HepG2 (cell line): ENCODE results near the gene NEAT1. TPM values are rescaled to one million over a fixed set of nuclear protein-coding genes. Genes with fewer than 3 reads are reported as not detected.

Experiments used
- BHLHE40 ChIP-seq: IDR thresholded peaks from 2 replicates; pipeline ENCODE4 v1.6.1; 2011; ENCODE audit warnings: low read length, improper control_type of control experiment
- DPF2 ChIP-seq: sonication (generic); formaldehyde crosslinking; IDR thresholded peaks from 2 replicates; pipeline ENCODE4 v1.4.0; 2020; ENCODE audit warnings: mild to moderate bottlenecking, low read depth, missing genetic modification reagents, borderline replicate concordance
- ELF4 ChIP-seq: sonication (generic); formaldehyde crosslinking; IDR thresholded peaks from 2 replicates; pipeline ENCODE4 v1.5.0; 2020; ENCODE audit warnings: missing genetic modification reagents, mild to moderate bottlenecking, moderate library complexity, borderline replicate concordance
- GLI4 ChIP-seq: sonication (generic); formaldehyde crosslinking; IDR thresholded peaks from 2 replicates; pipeline ENCODE4 v1.5.1; 2020; ENCODE audit warnings: missing genetic modification reagents, mild to moderate bottlenecking, moderate library complexity, borderline replicate concordance
- MIER2 ChIP-seq: IDR thresholded peaks from 2 replicates; pipeline ENCODE4 v1.6.1; 2016; ENCODE audit warnings: missing biosample characterization, missing genetic modification reagents
- NCOR1 ChIP-seq: fragments of 200-600 bp; sonication (generic); IDR thresholded peaks from 2 replicates; pipeline ENCODE4 v1.7.0; 2017; ENCODE audit warnings: antibody characterized with exemption, low read length, borderline replicate concordance
- REL ChIP-seq: sonication (generic); formaldehyde crosslinking; conservative IDR thresholded peaks from 2 replicates; pipeline ENCODE4 v1.8.0; 2022; ENCODE audit warnings: mild to moderate bottlenecking, missing genetic modification reagents, moderate library complexity
- SMAD9 ChIP-seq: sonication (generic); formaldehyde crosslinking; IDR thresholded peaks from 2 replicates; pipeline ENCODE4 v1.5.1; 2020; ENCODE audit warnings: mild to moderate bottlenecking, missing genetic modification reagents
- SUZ12 ChIP-seq: fragments of 150-350 bp; IDR thresholded peaks from 2 replicates; pipeline ENCODE4 v1.6.1; 2014; ENCODE audit warnings: low read depth, low read length
- WIZ ChIP-seq: sonication (generic); formaldehyde crosslinking; IDR thresholded peaks from 2 replicates; pipeline ENCODE4 v1.5.1; 2020; ENCODE audit warnings: mild to moderate bottlenecking, missing genetic modification reagents
- ZNF207 ChIP-seq: fragments of 450-650 bp; IDR thresholded peaks from 2 replicates; pipeline ENCODE4 v1.6.1; 2016; ENCODE audit warnings: antibody characterized with exemption, borderline replicate concordance
- ZNF296 ChIP-seq: sonication (generic); formaldehyde crosslinking; conservative IDR thresholded peaks from 2 replicates; pipeline ENCODE4 v1.5.0; 2020; ENCODE audit warnings: mild to moderate bottlenecking, missing genetic modification reagents
- ZNF430 ChIP-seq: sonication (generic); formaldehyde crosslinking; IDR thresholded peaks from 2 replicates; pipeline ENCODE4 v1.9.0; 2021; ENCODE audit warnings: mild to moderate bottlenecking, missing genetic modification reagents
- ZNF441 ChIP-seq: sonication (generic); formaldehyde crosslinking; IDR thresholded peaks from 2 replicates; pipeline ENCODE4 v1.7.0; 2021; ENCODE audit warnings: missing genetic modification reagents, borderline replicate concordance
- ZNF501 ChIP-seq: sonication (generic); formaldehyde crosslinking; IDR thresholded peaks from 2 replicates; pipeline ENCODE4 v1.5.1; 2020; ENCODE audit warnings: mild to moderate bottlenecking, moderate library complexity, missing genetic modification reagents
- ZNF510 ChIP-seq: sonication (generic); formaldehyde crosslinking; IDR thresholded peaks from 2 replicates; pipeline ENCODE4 v1.4.0; 2020; ENCODE audit warnings: low read depth, mild to moderate bottlenecking, missing genetic modification reagents
- polyA plus RNA-seq, 8 experiments: library from polyadenylated mRNA; depleted of rRNA in 3 of 8; stranded (reverse) in 7 of 8; unstranded in 1 of 8; fragments of >200 nt; fragmentation: Illumina TruSeq in 4 of 8; extraction: Trizol in 4 of 8; gene quantifications; 2 replicates each; pipeline versions ENCODE4 v1.2.1 to v1.2.3, GENCODE V29; 2011 to 2016; ENCODE audit warnings: low read depth in 4 of 8, missing spikeins in 1 of 8, mixed read lengths in 1 of 8; ENCODE audit not compliant: insufficient read depth in 1 of 8
- total RNA-seq, 5 experiments: library from RNA; depleted of rRNA; stranded (reverse); fragments of >200 nt; fragmentation: Illumina TruSeq; extraction: Trizol; gene quantifications; 2 replicates each; pipeline ENCODE4 v1.2.3, GENCODE V29; 2016; ENCODE audit warnings: low read depth in 1 of 5
- TF ChIP-seq, protein P1 (sequence below): sonication (generic); formaldehyde crosslinking; IDR thresholded peaks from 2 replicates; pipeline ENCODE4 v1.9.0; 2022; ENCODE audit warnings: missing genetic modification reagents, mild to moderate bottlenecking, borderline replicate concordance
- TF ChIP-seq, protein P2 (sequence below): sonication (generic); formaldehyde crosslinking; IDR thresholded peaks from 2 replicates; pipeline ENCODE4 v1.4.0; 2020; ENCODE audit warnings: missing genetic modification reagents, mild to moderate bottlenecking, borderline replicate concordance
- TF ChIP-seq, protein P3 (sequence below): sonication (generic); IDR thresholded peaks from 2 replicates; pipeline ENCODE4 v1.6.1; 2016; ENCODE audit warnings: low read depth, borderline replicate concordance
- TF ChIP-seq, protein P4 (sequence below): sonication (generic); formaldehyde crosslinking; IDR thresholded peaks from 2 replicates; pipeline ENCODE4 v1.8.0; 2022; ENCODE audit warnings: mild to moderate bottlenecking, missing genetic modification reagents; ENCODE audit not compliant: insufficient replicate concordance
- TF ChIP-seq, protein P5 (sequence below): sonication (generic); formaldehyde crosslinking; conservative IDR thresholded peaks from 2 replicates; pipeline ENCODE4 v1.4.0; 2020; ENCODE audit warnings: missing genetic modification reagents

The NEAT1 gene
- total and polyA plus RNA-seq, 2 of the 13 experiments (the other 11 are each of a cell fraction or from before 2014, with no cell fraction given): 20.5 to 41.2 TPM

DNA sequence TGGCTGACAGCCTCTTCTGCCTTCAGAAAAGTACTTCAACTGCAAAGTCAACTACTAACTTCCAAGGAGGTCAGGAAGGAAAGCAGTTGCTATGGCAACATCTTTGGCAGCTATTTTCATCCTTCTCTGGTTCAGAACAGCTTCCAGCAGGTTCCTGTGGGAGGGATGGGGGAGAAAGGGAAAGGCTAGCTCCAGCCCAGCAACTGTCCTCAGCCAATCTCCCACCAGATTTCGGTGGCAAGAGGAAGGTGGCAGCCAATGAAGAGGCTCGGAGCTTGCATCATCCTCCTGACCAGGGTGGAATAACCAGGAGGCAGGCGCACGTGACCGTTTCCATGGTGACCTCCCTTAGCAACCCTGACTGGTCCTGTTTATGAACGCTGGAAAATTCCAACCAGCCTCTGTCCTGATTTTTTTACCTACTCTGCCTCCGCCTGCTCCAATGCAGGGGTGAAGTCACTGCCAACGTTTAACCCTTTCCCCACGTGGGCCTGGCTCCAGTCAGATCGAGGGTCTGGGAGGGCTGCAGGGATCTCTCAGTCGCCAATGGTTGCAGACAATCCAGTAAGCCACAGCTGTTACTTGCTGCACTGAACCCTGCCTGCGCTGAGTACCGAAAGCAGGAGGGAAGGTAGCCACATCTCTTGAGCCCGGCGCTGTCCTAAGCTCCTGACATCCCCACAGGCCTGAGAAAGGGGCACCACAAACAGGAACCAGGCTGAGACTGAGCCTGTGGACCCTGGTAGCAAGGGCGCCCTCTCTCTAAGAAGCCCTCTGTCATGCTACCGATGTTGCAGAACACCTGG is 65.1 kb downstream of the NEAT1 start (continued):
- TF ChIP-seq, protein P1, sequence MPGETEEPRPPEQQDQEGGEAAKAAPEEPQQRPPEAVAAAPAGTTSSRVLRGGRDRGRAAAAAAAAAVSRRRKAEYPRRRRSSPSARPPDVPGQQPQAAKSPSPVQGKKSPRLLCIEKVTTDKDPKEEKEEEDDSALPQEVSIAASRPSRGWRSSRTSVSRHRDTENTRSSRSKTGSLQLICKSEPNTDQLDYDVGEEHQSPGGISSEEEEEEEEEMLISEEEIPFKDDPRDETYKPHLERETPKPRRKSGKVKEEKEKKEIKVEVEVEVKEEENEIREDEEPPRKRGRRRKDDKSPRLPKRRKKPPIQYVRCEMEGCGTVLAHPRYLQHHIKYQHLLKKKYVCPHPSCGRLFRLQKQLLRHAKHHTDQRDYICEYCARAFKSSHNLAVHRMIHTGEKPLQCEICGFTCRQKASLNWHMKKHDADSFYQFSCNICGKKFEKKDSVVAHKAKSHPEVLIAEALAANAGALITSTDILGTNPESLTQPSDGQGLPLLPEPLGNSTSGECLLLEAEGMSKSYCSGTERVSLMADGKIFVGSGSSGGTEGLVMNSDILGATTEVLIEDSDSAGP (CRISPR knock-in tag): no peak
- TF ChIP-seq BHLHE40: peak; percentile 99
- no peak for TF ChIP-seq ZNF207
- TF ChIP-seq ZNF501: peak; percentile 29; the same call in 1 of the 2 replicates
- TF ChIP-seq, protein P2, sequence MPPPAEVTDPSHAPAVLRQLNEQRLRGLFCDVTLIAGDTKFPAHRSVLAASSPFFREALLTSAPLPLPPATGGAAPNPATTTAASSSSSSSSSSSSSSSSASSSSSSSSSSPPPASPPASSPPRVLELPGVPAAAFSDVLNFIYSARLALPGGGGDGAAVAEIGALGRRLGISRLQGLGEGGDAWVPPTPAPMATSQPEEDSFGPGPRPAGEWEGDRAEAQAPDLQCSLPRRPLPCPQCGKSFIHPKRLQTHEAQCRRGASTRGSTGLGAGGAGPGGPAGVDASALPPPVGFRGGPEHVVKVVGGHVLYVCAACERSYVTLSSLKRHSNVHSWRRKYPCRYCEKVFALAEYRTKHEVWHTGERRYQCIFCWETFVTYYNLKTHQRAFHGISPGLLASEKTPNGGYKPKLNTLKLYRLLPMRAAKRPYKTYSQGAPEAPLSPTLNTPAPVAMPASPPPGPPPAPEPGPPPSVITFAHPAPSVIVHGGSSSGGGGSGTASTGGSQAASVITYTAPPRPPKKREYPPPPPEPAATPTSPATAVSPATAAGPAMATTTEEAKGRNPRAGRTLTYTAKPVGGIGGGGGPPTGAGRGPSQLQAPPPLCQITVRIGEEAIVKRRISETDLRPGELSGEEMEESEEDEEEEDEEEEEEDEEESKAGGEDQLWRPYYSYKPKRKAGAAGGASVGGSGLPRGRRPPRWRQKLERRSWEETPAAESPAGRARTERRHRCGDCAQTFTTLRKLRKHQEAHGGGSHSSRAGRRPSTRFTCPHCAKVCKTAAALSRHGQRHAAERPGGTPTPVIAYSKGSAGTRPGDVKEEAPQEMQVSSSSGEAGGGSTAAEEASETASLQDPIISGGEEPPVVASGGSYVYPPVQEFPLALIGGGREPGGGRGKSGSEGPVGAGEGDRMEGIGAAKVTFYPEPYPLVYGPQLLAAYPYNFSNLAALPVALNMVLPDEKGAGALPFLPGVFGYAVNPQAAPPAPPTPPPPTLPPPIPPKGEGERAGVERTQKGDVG (CRISPR knock-in tag): no peak
- TF ChIP-seq ZNF510 (CRISPR knock-in tag): no peak
- TF ChIP-seq SMAD9 (CRISPR knock-in tag): 0 out of 2 replicates have a peak, but pooled peaks have one; percentile 62
- no peak for TF ChIP-seq ZNF441
- no peak for TF ChIP-seq ZNF296
- TF ChIP-seq ELF4 (CRISPR knock-in tag): no peak
- no peak for TF ChIP-seq MIER2 (CRISPR knock-in tag)
- TF ChIP-seq NCOR1: peak; percentile 45; the same call in 1 of the 2 replicates
- no peak for TF ChIP-seq SUZ12
- TF ChIP-seq, protein P3, sequence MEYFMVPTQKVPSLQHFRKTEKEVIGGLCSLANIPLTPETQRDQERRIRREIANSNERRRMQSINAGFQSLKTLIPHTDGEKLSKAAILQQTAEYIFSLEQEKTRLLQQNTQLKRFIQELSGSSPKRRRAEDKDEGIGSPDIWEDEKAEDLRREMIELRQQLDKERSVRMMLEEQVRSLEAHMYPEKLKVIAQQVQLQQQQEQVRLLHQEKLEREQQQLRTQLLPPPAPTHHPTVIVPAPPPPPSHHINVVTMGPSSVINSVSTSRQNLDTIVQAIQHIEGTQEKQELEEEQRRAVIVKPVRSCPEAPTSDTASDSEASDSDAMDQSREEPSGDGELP: no peak
- TF ChIP-seq REL (CRISPR knock-in tag): no peak
- TF ChIP-seq GLI4 (CRISPR knock-in tag): peak; percentile 70; the same call in 1 of the 2 replicates
- no peak for TF ChIP-seq WIZ (CRISPR knock-in tag)
- TF ChIP-seq, protein P4, sequence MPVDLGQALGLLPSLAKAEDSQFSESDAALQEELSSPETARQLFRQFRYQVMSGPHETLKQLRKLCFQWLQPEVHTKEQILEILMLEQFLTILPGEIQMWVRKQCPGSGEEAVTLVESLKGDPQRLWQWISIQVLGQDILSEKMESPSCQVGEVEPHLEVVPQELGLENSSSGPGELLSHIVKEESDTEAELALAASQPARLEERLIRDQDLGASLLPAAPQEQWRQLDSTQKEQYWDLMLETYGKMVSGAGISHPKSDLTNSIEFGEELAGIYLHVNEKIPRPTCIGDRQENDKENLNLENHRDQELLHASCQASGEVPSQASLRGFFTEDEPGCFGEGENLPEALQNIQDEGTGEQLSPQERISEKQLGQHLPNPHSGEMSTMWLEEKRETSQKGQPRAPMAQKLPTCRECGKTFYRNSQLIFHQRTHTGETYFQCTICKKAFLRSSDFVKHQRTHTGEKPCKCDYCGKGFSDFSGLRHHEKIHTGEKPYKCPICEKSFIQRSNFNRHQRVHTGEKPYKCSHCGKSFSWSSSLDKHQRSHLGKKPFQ (CRISPR knock-in tag): no peak
- peak; percentile 78 for TF ChIP-seq ZNF430 (CRISPR knock-in tag)
- TF ChIP-seq, protein P5, sequence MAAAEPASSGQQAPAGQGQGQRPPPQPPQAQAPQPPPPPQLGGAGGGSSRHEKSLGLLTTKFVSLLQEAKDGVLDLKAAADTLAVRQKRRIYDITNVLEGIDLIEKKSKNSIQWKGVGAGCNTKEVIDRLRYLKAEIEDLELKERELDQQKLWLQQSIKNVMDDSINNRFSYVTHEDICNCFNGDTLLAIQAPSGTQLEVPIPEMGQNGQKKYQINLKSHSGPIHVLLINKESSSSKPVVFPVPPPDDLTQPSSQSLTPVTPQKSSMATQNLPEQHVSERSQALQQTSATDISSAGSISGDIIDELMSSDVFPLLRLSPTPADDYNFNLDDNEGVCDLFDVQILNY (CRISPR knock-in tag): no peak
- no peak for TF ChIP-seq DPF2
